ENCODE data around the gene KIF16B.
"Not testable (repeated sequence)": the region's sequence is repeated elsewhere in the genome, so short reads cannot be mapped to it uniquely, and the experiment has no call there.

Gene KIF16B

GRCh38 chr20:16569246-16570153 is 3.7 kb downstream of the KIF16B start:
- H3K4me3 ChIP-seq (ENCODE audit: low read depth, low read length) = no peak overlapping the region
- H3K27ac ChIP-seq (ENCODE audit: low read depth, low read length) = no peak overlapping the region
- H3K36me3 ChIP-seq (ENCODE audit: control insufficient read depth, insufficient read depth, low read length) = no peaks in the 10 kb centered on the region
- no peak overlapping the region for H3K9ac ChIP-seq (ENCODE audit: low read depth, low read length)
- H3K4me1 ChIP-seq (ENCODE audit: control insufficient read depth, insufficient read depth, low read length) = peaks cover 20% of the 10 kb centered on the region
- no peaks in the 10 kb centered on the region for H3K27me3 ChIP-seq (ENCODE audit: control insufficient read depth, insufficient read depth, low read length)
- no peaks in the 10 kb centered on the region for H3K9me3 ChIP-seq (ENCODE audit: control insufficient read depth, insufficient read depth, low read length)

- H3K27me3 ChIP-seq (ENCODE audit: control insufficient read depth, insufficient read depth, low read length) = no peaks in the 10 kb centered on the region
- no peaks in the 10 kb centered on the region for H3K36me3 ChIP-seq (ENCODE audit: control insufficient read depth, insufficient read depth, low read length)
- H3K9me3 ChIP-seq (ENCODE audit: control insufficient read depth, insufficient read depth, low read length) = no peaks in the 10 kb centered on the region
- H3K4me3 ChIP-seq (ENCODE audit: low read depth, low read length) = no peak overlapping the region
- no peak overlapping the region for H3K9ac ChIP-seq (ENCODE audit: low read depth, low read length)
- no peak overlapping the region for H3K27ac ChIP-seq (ENCODE audit: low read depth, low read length)
- H3K4me1 ChIP-seq (ENCODE audit: control insufficient read depth, insufficient read depth, low read length) = peaks cover 12% of the 10 kb centered on the region; the same call in 1 of the 2 replicates
Observed at GRCh38 chr20:16566080-16566479, 7.2 kb downstream of the KIF16B start.

GRCh38 chr20:16564079-16564478 is 9.2 kb downstream of the KIF16B start:
- not testable (repeated sequence) for H3K9ac ChIP-seq (ENCODE audit: low read depth, low read length); H3K27me3 ChIP-seq (ENCODE audit: control insufficient read depth, insufficient read depth, low read length); H3K4me3 ChIP-seq (ENCODE audit: low read depth, low read length); H3K36me3 ChIP-seq (ENCODE audit: control insufficient read depth, insufficient read depth, low read length); H3K27ac ChIP-seq (ENCODE audit: low read depth, low read length); H3K9me3 ChIP-seq (ENCODE audit: control insufficient read depth, insufficient read depth, low read length)
- peaks cover 12% of the 10 kb centered on the region; the same call in 1 of the 2 replicates for H3K4me1 ChIP-seq (ENCODE audit: control insufficient read depth, insufficient read depth, low read length)

DNA sequence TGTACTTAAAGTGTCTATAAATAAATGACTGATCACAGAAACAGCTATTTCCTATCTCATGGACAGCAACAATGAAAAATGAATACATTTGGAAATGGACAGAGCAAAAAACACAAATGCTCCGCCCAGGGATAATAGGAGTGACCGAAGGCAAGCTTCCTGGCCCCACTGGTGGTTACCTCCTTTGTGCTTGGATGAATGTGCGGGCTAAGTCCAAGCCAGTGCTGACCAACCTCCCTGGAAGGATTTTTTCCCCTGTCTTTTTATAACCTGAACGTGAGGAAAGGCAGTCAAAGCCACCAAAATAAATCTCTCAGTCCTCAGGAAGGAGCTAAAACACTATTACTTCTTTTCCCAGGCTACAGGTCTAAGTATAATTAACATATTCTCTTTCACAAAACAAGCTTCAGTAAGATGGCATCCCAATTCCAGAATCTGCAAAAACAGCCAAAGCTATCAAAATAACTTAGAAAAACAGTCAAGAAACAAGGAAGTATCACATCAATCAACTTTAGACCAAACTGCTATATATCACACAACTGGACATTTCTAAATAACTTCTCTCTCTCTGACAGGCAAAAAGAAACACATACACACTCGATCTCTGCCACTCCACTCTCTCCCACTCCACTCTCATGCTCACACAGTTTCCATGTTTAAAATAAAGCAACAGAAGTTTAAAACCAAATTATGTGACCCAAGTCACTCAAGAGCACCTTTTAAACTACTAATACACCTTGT is 10.0 kb downstream of the KIF16B start:
- Histone ChIP-seq H3K27ac (ENCODE audit: low read depth, low read length) (no peak overlapping the region), H3K36me3 (ENCODE audit: control insufficient read depth, insufficient read depth, low read length) (no peaks in the 10 kb centered on the region), H3K9me3 (ENCODE audit: control insufficient read depth, insufficient read depth, low read length) (no peaks in the 10 kb centered on the region), H3K4me3 (ENCODE audit: low read depth, low read length) (no peak overlapping the region), H3K9ac (ENCODE audit: low read depth, low read length) (no peak overlapping the region), H3K4me1 (ENCODE audit: control insufficient read depth, insufficient read depth, low read length) (peaks cover 12% of the 10 kb centered on the region; the same call in 1 of the 2 replicates), H3K27me3 (ENCODE audit: control insufficient read depth, insufficient read depth, low read length) (no peaks in the 10 kb centered on the region)

DNA sequence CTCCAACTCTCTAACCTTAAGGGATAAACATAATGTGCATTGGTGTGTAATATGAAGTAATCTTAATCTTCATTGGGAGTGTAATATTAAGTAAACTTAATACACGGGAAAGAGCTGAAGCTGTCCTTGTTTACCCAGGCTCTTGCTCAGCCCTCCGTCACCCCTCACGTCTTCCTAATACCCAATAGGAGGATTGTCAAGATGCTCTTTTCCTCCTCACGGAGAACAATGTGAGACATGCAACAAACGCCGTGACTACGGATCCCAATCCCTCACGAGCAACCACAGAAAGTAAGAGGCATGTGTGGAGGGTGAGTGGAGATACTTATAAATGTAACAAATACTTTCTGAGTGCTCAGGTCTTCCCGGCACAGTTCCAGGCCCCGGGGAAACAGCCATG is 11.0 kb downstream of the KIF16B start:
- no peaks in the 10 kb centered on the region for H3K9me3 ChIP-seq (ENCODE audit: control insufficient read depth, insufficient read depth, low read length)
- peaks cover 12% of the 10 kb centered on the region; the same call in 1 of the 2 replicates for H3K4me1 ChIP-seq (ENCODE audit: control insufficient read depth, insufficient read depth, low read length)
- H3K4me3 ChIP-seq (ENCODE audit: low read depth, low read length) = no peak overlapping the region
- H3K36me3 ChIP-seq (ENCODE audit: control insufficient read depth, insufficient read depth, low read length) = no peaks in the 10 kb centered on the region
- H3K27ac ChIP-seq (ENCODE audit: low read depth, low read length) = no peak overlapping the region
- no peaks in the 10 kb centered on the region for H3K27me3 ChIP-seq (ENCODE audit: control insufficient read depth, insufficient read depth, low read length)
- no peak overlapping the region for H3K9ac ChIP-seq (ENCODE audit: low read depth, low read length)

DNA sequence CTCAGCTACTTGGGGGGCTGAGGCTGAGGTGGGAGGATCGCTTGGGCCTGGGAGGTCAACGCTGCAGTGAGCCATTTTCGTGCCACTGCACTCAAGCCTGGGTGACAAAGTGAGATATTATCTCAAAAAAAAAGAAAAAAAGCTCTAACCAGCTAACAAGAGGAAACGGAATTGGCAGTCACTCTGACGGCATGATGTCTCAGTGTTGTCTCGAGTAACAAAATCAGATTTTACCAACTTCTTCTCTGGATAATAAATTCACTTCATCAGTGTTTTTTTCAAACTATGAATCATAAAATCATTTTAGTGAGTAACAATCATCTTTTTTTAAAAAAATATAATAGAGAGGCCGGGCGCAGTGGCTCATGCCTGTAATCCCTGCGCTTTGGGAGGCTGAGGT is 12.6 kb downstream of the KIF16B start:
- H3K4me3 ChIP-seq (ENCODE audit: low read depth, low read length) = no peak overlapping the region
- H3K27me3 ChIP-seq (ENCODE audit: control insufficient read depth, insufficient read depth, low read length) = no peaks in the 10 kb centered on the region
- no peak overlapping the region for H3K9ac ChIP-seq (ENCODE audit: low read depth, low read length)
- no peaks in the 10 kb centered on the region for H3K36me3 ChIP-seq (ENCODE audit: control insufficient read depth, insufficient read depth, low read length)
- H3K9me3 ChIP-seq (ENCODE audit: control insufficient read depth, insufficient read depth, low read length) = no peaks in the 10 kb centered on the region
- H3K27ac ChIP-seq (ENCODE audit: low read depth, low read length) = no peak overlapping the region
- H3K4me1 ChIP-seq (ENCODE audit: control insufficient read depth, insufficient read depth, low read length) = peaks cover 6% of the 10 kb centered on the region; the same call in 1 of the 2 replicates

DNA sequence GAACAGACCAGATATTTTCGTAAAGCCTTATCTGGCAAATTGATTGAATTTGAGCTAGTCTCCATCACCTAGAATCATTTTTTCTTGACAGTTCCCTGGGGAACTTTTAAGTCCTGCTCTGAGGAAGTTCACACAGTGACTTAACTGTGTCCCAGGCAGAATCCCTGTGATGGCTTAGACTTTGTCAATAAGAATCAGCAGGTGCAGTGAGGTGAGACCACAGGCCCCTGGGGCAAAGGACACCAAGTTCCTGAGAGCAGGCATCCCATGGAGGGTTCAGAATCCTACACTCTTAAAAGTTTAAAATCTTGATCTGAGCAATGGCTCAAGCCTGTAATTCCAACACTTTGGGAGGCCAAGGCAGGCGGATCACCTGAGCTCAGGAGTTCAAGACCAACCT is 13.0 kb downstream of the KIF16B start:
- Histone ChIP-seq H3K27ac (ENCODE audit: low read depth, low read length) (no peak overlapping the region), H3K9ac (ENCODE audit: low read depth, low read length) (no peak overlapping the region), H3K4me3 (ENCODE audit: low read depth, low read length) (no peak overlapping the region), H3K27me3 (ENCODE audit: control insufficient read depth, insufficient read depth, low read length) (no peaks in the 10 kb centered on the region), H3K9me3 (ENCODE audit: control insufficient read depth, insufficient read depth, low read length) (no peaks in the 10 kb centered on the region), H3K36me3 (ENCODE audit: control insufficient read depth, insufficient read depth, low read length) (no peaks in the 10 kb centered on the region), H3K4me1 (ENCODE audit: control insufficient read depth, insufficient read depth, low read length) (0 out of 2 replicates have a peak, but pooled peaks cover 2% of the 10 kb centered on the region)

- no peak overlapping the region for H3K9ac ChIP-seq (ENCODE audit: low read depth, low read length)
- H3K27ac ChIP-seq (ENCODE audit: low read depth, low read length) = no peak overlapping the region
- no peak overlapping the region for H3K4me3 ChIP-seq (ENCODE audit: low read depth, low read length)
- H3K27me3 ChIP-seq (ENCODE audit: control insufficient read depth, insufficient read depth, low read length) = no peaks in the 10 kb centered on the region
- H3K9me3 ChIP-seq (ENCODE audit: control insufficient read depth, insufficient read depth, low read length) = no peaks in the 10 kb centered on the region
- no peaks in the 10 kb centered on the region for H3K36me3 ChIP-seq (ENCODE audit: control insufficient read depth, insufficient read depth, low read length)
- no peaks in the 10 kb centered on the region for H3K4me1 ChIP-seq (ENCODE audit: control insufficient read depth, insufficient read depth, low read length)
Observed at GRCh38 chr20:16556301-16556700, 16.9 kb downstream of the KIF16B start.

- Histone ChIP-seq H3K36me3 (ENCODE audit: control insufficient read depth, insufficient read depth, low read length) (no peaks in the 10 kb centered on the region), H3K27ac (ENCODE audit: low read depth, low read length) (no peak overlapping the region), H3K27me3 (ENCODE audit: control insufficient read depth, insufficient read depth, low read length) (no peaks in the 10 kb centered on the region), H3K4me1 (ENCODE audit: control insufficient read depth, insufficient read depth, low read length) (no peaks in the 10 kb centered on the region), H3K9ac (ENCODE audit: low read depth, low read length) (no peak overlapping the region), H3K9me3 (ENCODE audit: control insufficient read depth, insufficient read depth, low read length) (no peaks in the 10 kb centered on the region), H3K4me3 (ENCODE audit: low read depth, low read length) (no peak overlapping the region)
Observed at GRCh38 chr20:16555754-16556153, 17.5 kb downstream of the KIF16B start.

DNA sequence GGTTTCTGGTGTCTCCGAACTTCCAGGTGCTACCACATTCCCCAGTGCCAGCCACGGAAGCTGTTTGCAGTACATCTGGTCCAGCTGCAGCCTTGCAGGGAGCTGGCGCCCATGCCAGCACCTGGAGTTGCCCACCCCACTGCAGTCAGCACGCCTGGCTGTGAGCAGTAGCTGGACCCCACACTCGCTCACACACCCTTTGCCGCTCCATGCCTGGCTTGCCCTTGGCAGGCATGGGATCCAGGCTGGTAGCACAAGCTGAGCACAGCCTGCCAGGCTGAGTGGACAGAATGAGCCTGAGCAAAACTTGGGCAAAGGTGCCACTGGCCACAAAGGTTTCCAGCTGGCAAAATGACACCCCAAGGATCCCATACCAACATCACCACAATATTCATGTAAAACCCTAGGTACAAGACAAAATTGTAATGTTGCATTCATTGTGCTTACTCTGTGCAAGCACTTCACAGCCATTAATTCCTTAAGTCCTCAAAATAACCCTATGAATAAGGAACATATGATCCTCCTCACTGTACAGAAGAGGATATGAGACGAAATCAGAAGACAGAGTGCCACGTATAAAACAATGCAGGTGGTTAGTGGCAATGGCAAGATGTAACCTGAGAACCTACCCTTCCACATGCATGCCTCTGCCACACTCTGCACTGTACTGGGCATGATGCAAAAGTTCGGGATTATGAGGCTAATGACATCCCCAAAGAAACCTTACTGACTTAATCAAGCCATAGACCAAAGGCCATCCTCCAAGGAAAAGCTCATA is 18.3 kb downstream of the KIF16B start:
- Histone ChIP-seq H3K27ac (ENCODE audit: low read depth, low read length) (no peak overlapping the region), H3K4me1 (ENCODE audit: control insufficient read depth, insufficient read depth, low read length) (no peaks in the 10 kb centered on the region), H3K9ac (ENCODE audit: low read depth, low read length) (no peak overlapping the region), H3K27me3 (ENCODE audit: control insufficient read depth, insufficient read depth, low read length) (no peaks in the 10 kb centered on the region), H3K9me3 (ENCODE audit: control insufficient read depth, insufficient read depth, low read length) (no peaks in the 10 kb centered on the region), H3K4me3 (ENCODE audit: low read depth, low read length) (no peak overlapping the region), H3K36me3 (ENCODE audit: control insufficient read depth, insufficient read depth, low read length) (no peaks in the 10 kb centered on the region)
